H1 (cell line): Measurements from ENCODE around the gene NPTXR. TPM values are rescaled to one million over a fixed set of nuclear protein-coding genes. Genes with fewer than 3 reads are reported as not detected.

Source experiments
- SP1 ChIP-seq: IDR thresholded peaks from 2 replicates; pipeline ENCODE4 v1.6.1; 2011; ENCODE audit warnings: low read depth, low read length
- polyA plus RNA-seq, 7 experiments: library from polyadenylated mRNA; depleted of rRNA in 3 of 7; stranded (reverse) in 5 of 7; unstranded in 2 of 7; fragments of >200 nt in 5 of 7; fragments of 200-250 nt in 2 of 7; gene quantifications; 1 replicate in 5 of 7; 2 replicates in 1 of 7; 4 replicates in 1 of 7; pipeline versions ENCODE4 v1.2.1 to v1.2.3, GENCODE V29; 2011 to 2013; ENCODE audit warnings: missing spikeins in 2 of 7, mixed read lengths in 2 of 7
- total RNA-seq: library from RNA; stranded (reverse); fragmentation: NEBNext Ultra II Directional; extraction: Animal tissue kit (Norgen Biotek cat#: 25700); gene quantifications from 2 replicates; pipeline ENCODE4 v1.2.1, GENCODE V29; 2021
- TF ChIP-seq, protein P1 (sequence below): IDR thresholded peaks from 2 replicates; pipeline ENCODE4 v1.6.1; 2012; ENCODE audit warnings: low read length, inconsistent platforms
- TF ChIP-seq, protein P2 (sequence below): IDR thresholded peaks from 2 replicates; pipeline ENCODE4 v1.6.1; 2012; ENCODE audit warnings: inconsistent platforms

The NPTXR gene
- total and polyA plus RNA-seq, 2 of the 8 experiments (the other 6 are each of a cell fraction or from before 2014, with no cell fraction given), result 3.7 to 6.4 TPM

DNA sequence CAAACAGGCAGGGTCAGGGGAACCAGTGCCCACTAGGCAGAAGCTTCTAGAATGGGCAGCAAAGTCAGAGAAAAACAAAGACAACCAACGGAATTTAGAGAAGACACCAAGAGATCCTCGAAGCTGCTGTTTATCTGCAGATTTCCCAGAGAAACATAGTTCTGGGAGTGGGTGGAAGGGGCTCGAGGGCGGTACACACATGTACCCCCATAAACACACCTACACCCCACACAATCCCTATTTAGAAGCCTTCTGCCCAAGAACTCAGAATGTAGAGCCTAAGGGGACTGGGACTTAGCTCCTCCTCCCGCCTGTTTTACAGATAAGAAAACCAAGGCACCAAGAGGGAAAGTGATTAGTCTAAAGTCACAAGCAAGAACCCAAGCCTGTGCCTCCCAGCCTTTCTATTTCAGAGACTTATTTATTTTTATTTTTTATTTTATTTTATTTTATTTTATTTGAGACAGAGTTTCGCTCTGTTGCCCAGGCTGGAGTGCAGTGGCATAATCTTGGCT, 6.4 kb downstream of the NPTXR start (continued):
- no peak for TF ChIP-seq SP1
- TF ChIP-seq, protein P1, sequence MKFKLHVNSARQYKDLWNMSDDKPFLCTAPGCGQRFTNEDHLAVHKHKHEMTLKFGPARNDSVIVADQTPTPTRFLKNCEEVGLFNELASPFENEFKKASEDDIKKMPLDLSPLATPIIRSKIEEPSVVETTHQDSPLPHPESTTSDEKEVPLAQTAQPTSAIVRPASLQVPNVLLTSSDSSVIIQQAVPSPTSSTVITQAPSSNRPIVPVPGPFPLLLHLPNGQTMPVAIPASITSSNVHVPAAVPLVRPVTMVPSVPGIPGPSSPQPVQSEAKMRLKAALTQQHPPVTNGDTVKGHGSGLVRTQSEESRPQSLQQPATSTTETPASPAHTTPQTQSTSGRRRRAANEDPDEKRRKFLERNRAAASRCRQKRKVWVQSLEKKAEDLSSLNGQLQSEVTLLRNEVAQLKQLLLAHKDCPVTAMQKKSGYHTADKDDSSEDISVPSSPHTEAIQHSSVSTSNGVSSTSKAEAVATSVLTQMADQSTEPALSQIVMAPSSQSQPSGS, result no peak
- TF ChIP-seq, protein P2, sequence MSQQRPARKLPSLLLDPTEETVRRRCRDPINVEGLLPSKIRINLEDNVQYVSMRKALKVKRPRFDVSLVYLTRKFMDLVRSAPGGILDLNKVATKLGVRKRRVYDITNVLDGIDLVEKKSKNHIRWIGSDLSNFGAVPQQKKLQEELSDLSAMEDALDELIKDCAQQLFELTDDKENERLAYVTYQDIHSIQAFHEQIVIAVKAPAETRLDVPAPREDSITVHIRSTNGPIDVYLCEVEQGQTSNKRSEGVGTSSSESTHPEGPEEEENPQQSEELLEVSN, result no peak
